Hepatocyte (in vitro differentiated cells): Measurements from ENCODE around the gene SLFN5.

ENCODE experiments used
- EZH2 ChIP-seq: fragments of 200-600 bp; sonication (generic); IDR thresholded peaks from 2 replicates; pipeline ENCODE4 v1.6.1; 2016; ENCODE audit warnings: antibody characterized with exemption, mild to moderate bottlenecking, borderline replicate concordance
- EZH2phosphoT487 ChIP-seq: fragments of 200-600 bp; sonication (generic); IDR thresholded peaks from one replicate; pipeline ENCODE4 v1.6.1; 2018; ENCODE audit warnings: antibody characterized with exemption, mild to moderate bottlenecking, low read depth, moderate library complexity; ENCODE audit not compliant: unreplicated experiment, severe bottlenecking
- TF ChIP-seq, protein P1 (sequence below): fragments of 200-600 bp; sonication (generic); IDR thresholded peaks from 2 replicates; pipeline ENCODE4 v1.5.1; 2016; ENCODE audit warnings: antibody characterized with exemption, mild to moderate bottlenecking; ENCODE audit not compliant: poor library complexity

DNA sequence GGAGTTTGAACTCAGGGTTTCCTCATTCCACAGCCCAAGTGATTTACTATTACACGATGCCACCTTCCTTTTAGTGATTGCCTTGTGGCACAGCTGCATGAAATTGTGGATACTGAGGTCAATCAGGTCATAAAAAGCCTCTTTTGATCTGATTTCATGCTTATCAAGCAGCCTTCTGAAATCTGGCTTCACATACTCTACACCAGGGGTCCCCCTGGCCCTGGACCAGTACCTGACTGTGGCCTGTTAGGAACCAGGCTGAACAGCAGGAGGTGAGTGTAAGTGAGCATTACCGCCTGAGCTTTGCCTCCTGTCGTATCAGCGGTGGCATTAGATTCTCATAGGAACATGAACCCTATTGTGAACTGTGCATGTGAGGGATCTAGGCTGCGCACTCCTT is 13.8 kb downstream of the SLFN5 start:
- TF ChIP-seq, protein P1, sequence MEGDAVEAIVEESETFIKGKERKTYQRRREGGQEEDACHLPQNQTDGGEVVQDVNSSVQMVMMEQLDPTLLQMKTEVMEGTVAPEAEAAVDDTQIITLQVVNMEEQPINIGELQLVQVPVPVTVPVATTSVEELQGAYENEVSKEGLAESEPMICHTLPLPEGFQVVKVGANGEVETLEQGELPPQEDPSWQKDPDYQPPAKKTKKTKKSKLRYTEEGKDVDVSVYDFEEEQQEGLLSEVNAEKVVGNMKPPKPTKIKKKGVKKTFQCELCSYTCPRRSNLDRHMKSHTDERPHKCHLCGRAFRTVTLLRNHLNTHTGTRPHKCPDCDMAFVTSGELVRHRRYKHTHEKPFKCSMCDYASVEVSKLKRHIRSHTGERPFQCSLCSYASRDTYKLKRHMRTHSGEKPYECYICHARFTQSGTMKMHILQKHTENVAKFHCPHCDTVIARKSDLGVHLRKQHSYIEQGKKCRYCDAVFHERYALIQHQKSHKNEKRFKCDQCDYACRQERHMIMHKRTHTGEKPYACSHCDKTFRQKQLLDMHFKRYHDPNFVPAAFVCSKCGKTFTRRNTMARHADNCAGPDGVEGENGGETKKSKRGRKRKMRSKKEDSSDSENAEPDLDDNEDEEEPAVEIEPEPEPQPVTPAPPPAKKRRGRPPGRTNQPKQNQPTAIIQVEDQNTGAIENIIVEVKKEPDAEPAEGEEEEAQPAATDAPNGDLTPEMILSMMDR: no peak
- TF ChIP-seq EZH2 (no peak), EZH2phosphoT487 (no peak)
